H9 (cell line): ENCODE results near the gene SAMD8. TPM values are rescaled to one million over a fixed set of nuclear protein-coding genes. Genes with fewer than 3 reads are reported as not detected.

ENCODE experiments used
- DNase-seq: peaks from one replicate; pipeline ENCODE4 v3.0.0-alpha.2; 2017
- H2AFZ ChIP-seq: one replicate; pipeline ENCODE4 v1.6.1; 2013; ENCODE audit warnings: mild to moderate bottlenecking, low read length, control low read depth, moderate library complexity
- H2AK5ac ChIP-seq: 2 replicates; pipeline ENCODE4 v1.6.1; 2013; ENCODE audit warnings: low read length, control low read depth, mixed read lengths; ENCODE audit not compliant: insufficient read length
- H2BK120ac ChIP-seq: one replicate; pipeline ENCODE4 v1.6.1; 2013; ENCODE audit warnings: low read depth, mild to moderate bottlenecking, low read length, control low read depth, inconsistent platforms; ENCODE audit not compliant: poor library complexity, severe bottlenecking
- H2BK12ac ChIP-seq: 2 replicates; pipeline ENCODE4 v1.6.1; 2013; ENCODE audit warnings: low read length, control low read depth, mixed read lengths, low read depth; ENCODE audit not compliant: insufficient read length
- H2BK15ac ChIP-seq: 2 replicates; pipeline ENCODE4 v1.6.1; 2013; ENCODE audit warnings: low read depth, low read length, control low read depth
- H2BK20ac ChIP-seq: one replicate; pipeline ENCODE4 v1.6.1; 2013; ENCODE audit warnings: low read depth, mild to moderate bottlenecking, low read length, control low read depth, inconsistent platforms; ENCODE audit not compliant: poor library complexity, severe bottlenecking
- H2BK5ac ChIP-seq: 2 replicates; pipeline ENCODE4 v1.6.1; 2013; ENCODE audit warnings: low read length, control low read depth, mixed read lengths; ENCODE audit not compliant: insufficient read length
- H3K14ac ChIP-seq: 2 replicates; pipeline ENCODE4 v1.6.1; 2013; ENCODE audit warnings: low read length, control low read depth; ENCODE audit not compliant: insufficient read depth
- H3K18ac ChIP-seq: 2 replicates; pipeline ENCODE4 v1.6.1; 2013; ENCODE audit warnings: low read depth, mild to moderate bottlenecking, mixed read lengths, low read length, control low read depth; ENCODE audit not compliant: insufficient read length
- H3K23ac ChIP-seq: 2 replicates; pipeline ENCODE4 v1.6.1; 2013; ENCODE audit warnings: low read length, control low read depth, mixed read lengths, low read depth; ENCODE audit not compliant: insufficient read length
- H3K23me2 ChIP-seq: 2 replicates; pipeline ENCODE4 v1.6.1; 2013; ENCODE audit warnings: low read depth, mild to moderate bottlenecking, mixed read lengths, low read length, control low read depth; ENCODE audit not compliant: insufficient read length, poor library complexity, severe bottlenecking
- H3K27ac ChIP-seq: 2 replicates; pipeline ENCODE4 v1.5.1; 2013; ENCODE audit warnings: low read length, control low read depth, mixed read lengths, low read depth; ENCODE audit not compliant: insufficient read length
- H3K27me3 ChIP-seq: 2 replicates; pipeline ENCODE4 v1.6.1; 2013; ENCODE audit warnings: low read length, control low read depth, inconsistent platforms; ENCODE audit not compliant: insufficient read depth
- H3K4ac ChIP-seq: 2 replicates; pipeline ENCODE4 v1.6.1; 2013; ENCODE audit warnings: low read depth, mild to moderate bottlenecking, control low read depth, inconsistent platforms, low read length, moderate library complexity
- H3K4me1 ChIP-seq: 2 replicates; pipeline ENCODE4 v1.6.1; 2013; ENCODE audit warnings: low read length, control low read depth, inconsistent platforms; ENCODE audit not compliant: insufficient read depth
- H3K4me2 ChIP-seq: 2 replicates; pipeline ENCODE4 v1.6.1; 2013; ENCODE audit warnings: low read length, control low read depth, mixed read lengths; ENCODE audit not compliant: insufficient read length, insufficient read depth
- H3K56ac ChIP-seq: 2 replicates; pipeline ENCODE4 v1.6.1; 2013; ENCODE audit warnings: low read depth, mild to moderate bottlenecking, mixed read lengths, low read length, control low read depth; ENCODE audit not compliant: insufficient read length
- H3K79me1 ChIP-seq: 2 replicates; pipeline ENCODE4 v1.6.1; 2013; ENCODE audit warnings: low read depth, mild to moderate bottlenecking, moderate library complexity, low read length, control low read depth, inconsistent platforms; ENCODE audit not compliant: insufficient read depth, poor library complexity, severe bottlenecking
- H3K79me2 ChIP-seq: 2 replicates; pipeline ENCODE4 v1.6.1; 2013; ENCODE audit warnings: low read length, control low read depth, inconsistent platforms; ENCODE audit not compliant: insufficient read depth
- H3K9ac ChIP-seq: 2 replicates; pipeline ENCODE4 v1.6.1; 2013; ENCODE audit warnings: low read length, control low read depth, mixed read lengths; ENCODE audit not compliant: insufficient read length; ENCODE audit errors: extremely low read depth
- H3K9me3 ChIP-seq: one replicate; pipeline ENCODE4 v1.6.1; 2013; ENCODE audit warnings: low read depth, low read length, inconsistent platforms; ENCODE audit not compliant: control insufficient read depth
- H3T11ph ChIP-seq: one replicate; pipeline ENCODE4 v1.6.1; 2013; ENCODE audit warnings: mild to moderate bottlenecking, low read length, control low read depth, inconsistent platforms
- H4K20me1 ChIP-seq: one replicate; pipeline ENCODE4 v1.6.1; 2013; ENCODE audit not compliant: control insufficient read depth, insufficient read length, insufficient read depth
- H4K5ac ChIP-seq: 2 replicates; pipeline ENCODE4 v1.6.1; 2013; ENCODE audit warnings: low read depth, mild to moderate bottlenecking, mixed read lengths, low read length, control low read depth; ENCODE audit not compliant: insufficient read length
- H4K8ac ChIP-seq: replicated peaks from 2 replicates; pipeline ENCODE4 v1.6.1; 2013; ENCODE audit warnings: low read length, control low read depth, mixed read lengths, low read depth; ENCODE audit not compliant: insufficient read length
- H4K91ac ChIP-seq: 2 replicates; pipeline ENCODE4 v1.6.1; 2013; ENCODE audit warnings: low read depth, mild to moderate bottlenecking, moderate library complexity, mixed read lengths, low read length, control low read depth; ENCODE audit not compliant: insufficient read length
- H3K27ac Mint-ChIP-seq, 3 experiments: 2 replicates in 2 of 3; 3 replicates in 1 of 3; pipeline ENCODE4 v1.8.0; 2020 to 2021; ENCODE audit warnings: mixed read lengths in 3 of 3, mild to moderate bottlenecking in 1 of 3, moderate library complexity in 1 of 3
- H3K27me3 Mint-ChIP-seq: 2 replicates; pipeline ENCODE4 v1.8.0; 2021; ENCODE audit warnings: low read depth, mild to moderate bottlenecking, moderate library complexity, mixed read lengths
- H3K36me3 Mint-ChIP-seq, 3 experiments: 2 replicates in 2 of 3; 3 replicates in 1 of 3; pipeline ENCODE4 v1.8.0; 2020 to 2021; ENCODE audit warnings: low read depth in 3 of 3, mixed read lengths in 3 of 3; ENCODE audit not compliant: insufficient read depth in 1 of 3
- H3K4me1 Mint-ChIP-seq, 2 experiments: 2 replicates each; pipeline ENCODE4 v1.8.0; 2020; ENCODE audit warnings: mixed read lengths in 2 of 2
- H3K4me3 Mint-ChIP-seq, 2 experiments: 2 replicates in 1 of 2; 3 replicates in 1 of 2; pipeline ENCODE4 v1.8.0; 2020 to 2021; ENCODE audit warnings: mild to moderate bottlenecking in 2 of 2, mixed read lengths in 2 of 2, moderate library complexity in 1 of 2
- H3K9me3 Mint-ChIP-seq, 2 experiments: 2 replicates in 1 of 2; 3 replicates in 1 of 2; pipeline ENCODE4 v1.8.0; 2020; ENCODE audit warnings: mild to moderate bottlenecking in 2 of 2, mixed read lengths in 2 of 2, moderate library complexity in 1 of 2
- CTCF ChIP-seq: fragments of 200-600 bp; sonication (generic); conservative IDR thresholded peaks from 3 replicates; pipeline ENCODE4 v1.8.0; 2021; ENCODE audit warnings: antibody characterized with exemption, mild to moderate bottlenecking
- WGBS: extraction: QIAGEN DNeasy Blood & Tissue Kit; methylation state at CpG from one replicate; pipeline ENCODE4 v1.1.7; 2013; ENCODE audit warnings: missing lambda C conversion rate, low lambda C conversion rate, mixed read lengths; ENCODE audit not compliant: insufficient read length; ENCODE audit errors: extremely low coverage; 5-methylcytosine and 5-hydroxymethylcytosine counted together
- total RNA-seq: library from RNA; stranded (reverse); gene quantifications from 2 replicates; pipeline ENCODE4 v1.2.1, GENCODE V29; 2021

Gene SAMD8
- total RNA-seq, 1 experiment from 2014 or later: 18.8 TPM

DNA sequence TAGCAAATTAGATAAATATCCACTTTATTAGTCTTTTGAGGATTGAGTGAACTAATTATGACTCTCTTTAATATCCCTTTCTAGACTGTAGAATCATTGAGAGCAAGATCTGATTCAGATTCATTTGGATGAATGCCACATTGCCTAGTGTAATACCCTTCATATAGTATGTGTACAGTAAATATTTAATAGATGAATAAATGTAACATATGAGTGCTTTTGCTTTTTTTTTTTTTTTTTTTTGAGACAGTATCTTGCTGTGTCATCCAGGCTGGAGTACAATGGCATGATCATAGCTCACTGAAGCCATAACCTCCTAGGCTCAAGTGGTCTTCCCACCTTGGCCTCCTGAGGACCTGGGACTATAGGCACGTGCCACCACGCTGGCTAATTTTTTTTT lies 14.8 kb downstream of the SAMD8 start:
- Histone ChIP-seq H3K9me3 (no peaks in the 10 kb centered on the region), H3K4me1 (no peaks in the 10 kb centered on the region), H3K23ac (no peak overlapping the region), H3K27ac (no peak overlapping the region), H3K9ac (no peak overlapping the region), H2AK5ac (no peak overlapping the region), H2BK120ac (no peak overlapping the region), H3K4ac (no peak overlapping the region), H2BK12ac (no peak overlapping the region), H3K4me2 (no peak overlapping the region), H3K23me2 (no peaks in the 10 kb centered on the region), H2BK5ac (no peak overlapping the region), H4K20me1 (no peaks in the 10 kb centered on the region), H2BK15ac (no peak overlapping the region), H3K18ac (no peak overlapping the region), H3K27me3 (no peaks in the 10 kb centered on the region), H3K14ac (no peak overlapping the region), H2AFZ (no peak overlapping the region), H3K56ac (no peak overlapping the region), H2BK20ac (no peak overlapping the region), H3T11ph (no peak overlapping the region), H4K5ac (no peak overlapping the region), H4K91ac (no peak overlapping the region), H3K79me2 (no peaks in the 10 kb centered on the region), H3K79me1 (peaks cover 3% of the 10 kb centered on the region), H4K8ac (no peak overlapping the region)
- H3K27ac Mint-ChIP-seq: no peak overlapping the region
- no CpG with 5 or more reads among the region's 2 CpGs for whole genome bisulfite sequencing
- H3K4me1 Mint-ChIP-seq: peaks cover 11% of the 10 kb centered on the region in 2 experiments
- H3K27me3 Mint-ChIP-seq: no peaks in the 10 kb centered on the region
- no peak for TF ChIP-seq CTCF
- no peak overlapping the region for H3K4me3 Mint-ChIP-seq
- H3K36me3 Mint-ChIP-seq: peaks cover 0 to 10% (median 5%) of the 10 kb centered on the region in 3 experiments; a peak in 4 of 7 replicates
- no peaks in the 10 kb centered on the region for H3K9me3 Mint-ChIP-seq
- DNase-seq: no peak
